Rectal smooth muscle tissue (tissue), 1 donor: ENCODE measurements around the gene ARID4B.
"Not testable (repeated sequence)": the region's sequence is repeated elsewhere in the genome, so short reads cannot be mapped to it uniquely, and the experiment has no call there.

ENCODE experiments used
- H3K27ac ChIP-seq: one replicate; pipeline ENCODE4 v1.7.0; 2013; ENCODE audit warnings: low read depth, low read length, inconsistent platforms
- H3K27me3 ChIP-seq: one replicate; pipeline ENCODE4 v1.7.0; 2013; ENCODE audit warnings: low read length; ENCODE audit not compliant: control insufficient read depth, insufficient read depth
- H3K36me3 ChIP-seq: one replicate; pipeline ENCODE4 v1.7.0; 2013; ENCODE audit warnings: low read length; ENCODE audit not compliant: control insufficient read depth, insufficient read depth
- H3K4me1 ChIP-seq: one replicate; pipeline ENCODE4 v1.7.0; 2013; ENCODE audit warnings: low read length; ENCODE audit not compliant: control insufficient read depth, insufficient read depth
- H3K4me3 ChIP-seq: one replicate; pipeline ENCODE4 v1.7.0; 2013; ENCODE audit warnings: low read length
- H3K9ac ChIP-seq: one replicate; pipeline ENCODE4 v1.7.0; 2013; ENCODE audit warnings: low read length

Gene ARID4B

DNA sequence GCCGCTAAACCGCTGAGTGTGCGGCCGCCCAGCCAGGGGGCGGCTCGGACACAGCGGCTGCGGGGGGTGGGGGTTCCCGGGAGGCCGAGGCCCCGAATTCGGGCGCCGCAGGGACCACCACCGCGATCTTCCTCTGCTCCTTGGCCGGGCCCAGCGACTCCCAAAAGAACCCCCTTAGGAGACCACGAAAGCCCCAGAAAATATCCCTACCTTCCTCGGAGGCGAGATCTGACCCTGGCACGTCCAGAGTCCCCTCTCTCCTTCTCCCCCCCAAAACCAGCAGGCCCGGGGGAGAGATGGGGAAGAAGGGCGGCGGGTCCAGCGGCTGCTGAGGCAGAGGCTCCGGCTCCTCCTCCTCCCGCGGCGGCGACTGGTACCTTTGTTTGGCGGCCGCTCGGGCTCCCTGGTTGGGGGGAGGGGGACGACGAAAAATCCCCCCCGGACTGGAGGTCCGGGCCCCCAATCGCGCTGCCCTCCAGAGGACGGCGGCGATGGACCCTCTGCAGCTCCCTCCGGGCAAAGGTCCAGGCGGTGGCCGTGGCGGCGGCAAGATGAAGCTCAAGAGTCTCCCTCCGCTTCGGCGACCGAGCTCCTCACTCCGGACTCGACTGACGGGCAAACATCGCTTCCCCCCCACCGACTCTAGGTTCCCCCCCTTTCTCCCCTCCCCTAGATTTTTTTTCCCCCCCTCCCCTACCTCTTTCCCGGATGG, at the start of gene ARID4B:
Gene ARID4B (minus strand): TSS at position 621 of the 712 bp plus-strand sequence. CDS start 1,260 bp downstream, outside the sequence.
- Histone ChIP-seq H3K27me3 (no peaks in the 10 kb centered on the region), H3K4me3 (peak within 1 kb of the TSS; percentile 97), H3K36me3 (no peaks in the 10 kb centered on the region), H3K9ac (peak within 1 kb of the TSS; percentile 95), H3K4me1 (peaks cover 38% of the 10 kb centered on the region), H3K27ac (peak within 1 kb of the TSS; percentile 98)

DNA sequence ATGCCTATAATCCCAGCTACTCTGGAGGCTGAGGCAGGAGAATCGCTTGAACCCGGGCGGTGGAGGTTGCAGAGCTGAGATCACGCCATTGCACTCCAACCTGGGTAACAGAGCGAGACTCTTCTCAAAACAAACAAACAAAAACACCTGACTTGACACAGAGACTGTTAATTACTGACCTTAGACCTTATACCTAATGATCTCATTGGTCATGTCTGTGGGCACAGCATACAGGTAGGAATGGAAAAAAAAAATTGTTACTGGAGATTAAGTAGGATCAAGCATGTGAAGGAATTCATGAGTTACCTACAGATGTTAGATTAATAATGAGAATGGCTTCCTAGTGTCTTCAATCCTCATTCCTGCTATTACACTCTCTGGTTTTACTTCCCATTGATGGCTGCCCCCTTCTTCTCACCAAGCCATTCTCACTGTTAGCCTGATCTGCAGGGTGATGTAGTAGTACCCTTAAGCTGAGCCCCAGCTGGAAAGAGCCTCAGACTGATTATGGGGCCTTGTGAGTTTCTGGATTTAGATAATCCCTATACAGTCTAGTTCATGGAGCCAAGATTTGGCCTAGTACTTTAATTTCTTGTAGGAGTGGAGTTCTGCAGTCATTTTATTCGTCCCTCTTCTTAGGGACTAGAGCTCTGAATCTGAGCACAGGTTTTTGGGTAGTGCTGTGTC, 48.1 kb upstream of the ARID4B start:
- no peaks in the 10 kb centered on the region for H3K4me1 ChIP-seq
- H3K9ac ChIP-seq: no peak overlapping the region
- no peak overlapping the region for H3K27ac ChIP-seq
- H3K36me3 ChIP-seq: peaks cover 3% of the 10 kb centered on the region
- no peaks in the 10 kb centered on the region for H3K27me3 ChIP-seq
- H3K4me3 ChIP-seq: no peak overlapping the region

DNA sequence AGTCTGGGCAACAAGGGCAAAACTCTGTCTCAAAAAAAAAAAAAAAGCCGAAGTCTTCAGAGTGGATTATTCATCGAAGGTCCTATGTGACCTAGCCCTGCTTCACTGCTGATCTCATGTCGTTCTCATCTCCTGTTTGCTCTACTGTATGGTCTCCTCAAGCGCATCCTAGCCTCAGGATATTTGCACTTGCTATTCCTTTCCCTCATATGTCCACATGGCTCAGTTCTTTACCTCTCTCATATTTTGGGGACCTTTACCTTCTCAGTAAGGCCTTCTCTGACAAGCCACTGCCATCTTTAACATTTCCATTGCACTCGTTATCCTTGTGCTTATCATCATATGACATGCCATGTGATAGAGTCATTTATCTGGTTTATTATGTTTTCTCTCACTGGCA, 41.8 kb upstream of the ARID4B start:
- no peaks in the 10 kb centered on the region for H3K4me1 ChIP-seq
- no peaks in the 10 kb centered on the region for H3K27me3 ChIP-seq
- no peaks in the 10 kb centered on the region for H3K36me3 ChIP-seq
- H3K9ac ChIP-seq: no peak overlapping the region
- H3K27ac ChIP-seq: no peak overlapping the region
- H3K4me3 ChIP-seq: no peak overlapping the region

DNA sequence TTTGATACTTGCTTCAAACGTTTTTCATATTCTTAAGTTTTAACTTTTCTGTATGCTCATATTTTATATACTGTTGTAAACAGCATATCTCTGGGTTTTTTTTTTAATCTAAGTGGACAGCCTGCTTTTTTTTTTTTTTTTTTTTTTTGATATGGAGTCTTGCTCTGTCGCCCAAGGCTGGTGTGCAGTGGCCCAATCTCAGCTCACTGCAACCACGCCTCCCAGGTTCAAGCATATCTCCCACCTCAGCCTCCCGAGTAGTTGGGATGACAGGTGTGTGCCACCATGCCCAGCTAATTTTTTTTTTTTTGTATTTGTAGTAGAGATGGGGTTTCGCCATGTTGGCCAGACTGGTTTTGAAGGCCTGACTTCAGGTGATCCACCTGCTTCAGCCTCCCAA, 40.4 kb upstream of the ARID4B start:
- H3K4me1 ChIP-seq: no peaks in the 10 kb centered on the region
- no peak overlapping the region for H3K4me3 ChIP-seq
- no peaks in the 10 kb centered on the region for H3K36me3 ChIP-seq
- no peak overlapping the region for H3K9ac ChIP-seq
- H3K27ac ChIP-seq: no peak overlapping the region
- H3K27me3 ChIP-seq: no peaks in the 10 kb centered on the region

- peak within 1 kb of the TSS; percentile 90 for H3K9ac ChIP-seq
- peak within 1 kb of the TSS; percentile 77 for H3K27ac ChIP-seq
- H3K4me1 ChIP-seq: no peaks in the 10 kb centered on the region
- H3K27me3 ChIP-seq: no peaks in the 10 kb centered on the region
- no peaks in the 10 kb centered on the region for H3K36me3 ChIP-seq
- H3K4me3 ChIP-seq: peak within 1 kb of the TSS; percentile 96
These were observed 39.3 kb upstream of the ARID4B start, which contains the start of gene TBCE for GRCh38 chr1:235367000-235367908. TSS of gene TBCE (plus strand) at chr1:235367427. CDS start at chr1:235380050, 12,623 bp downstream.

- no peaks in the 10 kb centered on the region for H3K4me1 ChIP-seq
- H3K36me3 ChIP-seq: no peaks in the 10 kb centered on the region
- no peak overlapping the region for H3K27ac ChIP-seq
- H3K9ac ChIP-seq: no peak overlapping the region
- H3K4me3 ChIP-seq: no peak overlapping the region
- no peaks in the 10 kb centered on the region for H3K27me3 ChIP-seq
These were observed 38.3 kb upstream of the ARID4B start for GRCh38 chr1:235366286-235366685.

DNA sequence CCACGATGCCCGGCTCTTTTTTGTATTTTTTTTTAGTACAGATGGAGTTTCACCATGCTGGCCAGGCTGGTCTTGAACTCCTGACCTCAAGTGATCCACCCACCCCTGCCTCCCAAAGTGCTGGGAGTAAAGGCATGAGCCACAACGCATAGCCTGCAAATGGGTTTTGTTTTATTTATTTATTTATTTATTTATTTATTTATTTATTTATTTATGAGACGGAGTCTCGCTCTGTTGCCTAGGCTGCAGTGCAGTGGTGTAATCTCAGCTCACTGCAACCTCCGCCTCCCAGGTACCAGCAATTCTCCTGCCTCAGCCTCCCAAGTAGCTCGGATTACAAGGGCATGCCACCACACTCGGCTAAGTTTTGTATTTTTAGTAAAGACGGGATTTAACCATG, 36.2 kb upstream of the ARID4B start:
- not testable (repeated sequence) for H3K4me3 ChIP-seq, H3K9ac ChIP-seq, H3K27me3 ChIP-seq, H3K27ac ChIP-seq, H3K36me3 ChIP-seq, H3K4me1 ChIP-seq

DNA sequence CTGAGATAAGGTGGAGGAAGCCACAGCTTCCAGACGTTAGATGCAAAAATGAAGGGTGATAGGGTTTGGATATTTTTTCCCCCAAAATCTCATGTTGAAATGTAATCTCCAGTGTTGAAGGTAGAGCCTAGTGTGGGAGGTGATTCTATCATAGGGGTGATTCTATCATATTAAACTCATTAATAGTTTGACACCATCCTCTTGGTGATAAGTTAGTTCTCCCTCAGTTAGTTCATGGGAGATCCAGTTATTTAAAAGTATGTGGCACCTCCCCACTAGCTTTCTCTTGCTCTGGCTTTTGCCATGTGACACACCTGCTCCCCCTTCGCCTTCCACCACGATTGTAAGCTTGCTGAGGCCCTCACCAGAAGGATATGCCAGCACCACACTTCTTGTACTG, 30.9 kb upstream of the ARID4B start:
- no peak overlapping the region for H3K4me3 ChIP-seq
- no peak overlapping the region for H3K27ac ChIP-seq
- H3K4me1 ChIP-seq: no peaks in the 10 kb centered on the region
- no peaks in the 10 kb centered on the region for H3K36me3 ChIP-seq
- H3K27me3 ChIP-seq: no peaks in the 10 kb centered on the region
- H3K9ac ChIP-seq: no peak overlapping the region

GRCh38 chr1:235357485-235358373, 29.8 kb upstream of the ARID4B start:
- H3K36me3 ChIP-seq: no peaks in the 10 kb centered on the region
- no peak overlapping the region for H3K9ac ChIP-seq
- no peak overlapping the region for H3K27ac ChIP-seq
- no peaks in the 10 kb centered on the region for H3K27me3 ChIP-seq
- H3K4me1 ChIP-seq: no peaks in the 10 kb centered on the region
- no peak overlapping the region for H3K4me3 ChIP-seq

DNA sequence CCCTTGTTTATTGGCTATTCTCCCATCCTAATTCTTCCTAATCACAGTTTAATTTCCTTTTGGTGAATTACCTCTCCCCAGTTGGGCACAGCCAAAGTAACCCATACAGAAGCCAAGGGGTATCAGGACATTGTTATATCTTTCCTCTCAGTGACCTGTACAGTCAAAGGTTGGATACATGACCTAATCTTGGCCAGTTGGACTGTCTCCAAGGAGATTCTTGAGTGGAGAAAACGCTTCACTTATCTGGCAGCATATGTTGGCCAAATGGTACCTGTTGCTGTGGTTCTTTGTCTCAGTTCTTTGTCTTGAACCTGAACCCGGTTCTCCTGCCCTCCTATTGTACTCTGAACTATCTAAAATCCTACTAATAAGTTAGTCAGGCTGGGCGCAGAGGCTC, 23.9 kb upstream of the ARID4B start:
- H3K4me3 ChIP-seq: no peak overlapping the region
- H3K27ac ChIP-seq: no peak overlapping the region
- no peaks in the 10 kb centered on the region for H3K27me3 ChIP-seq
- H3K9ac ChIP-seq: no peak overlapping the region
- no peaks in the 10 kb centered on the region for H3K36me3 ChIP-seq
- no peaks in the 10 kb centered on the region for H3K4me1 ChIP-seq

- no peaks in the 10 kb centered on the region for H3K4me1 ChIP-seq
- H3K27me3 ChIP-seq: no peaks in the 10 kb centered on the region
- H3K4me3 ChIP-seq: no peak overlapping the region
- H3K9ac ChIP-seq: no peak overlapping the region
- H3K36me3 ChIP-seq: no peaks in the 10 kb centered on the region
- no peak overlapping the region for H3K27ac ChIP-seq
These were observed 23.5 kb upstream of the ARID4B start for GRCh38 chr1:235351441-235351840.
